Spleen (tissue), 7 donors: ENCODE results near the gene EFCAB13.

Experiments
- POLR2A ChIP-seq, 3 donors: fragments of 450-650 bp; IDR thresholded peaks; one replicate each; pipeline ENCODE4 v1.5.1; 2017; ENCODE audit warnings: antibody characterized with exemption in 3 of 3, mild to moderate bottlenecking in 1 of 3
- POLR2AphosphoS5 ChIP-seq, 3 donors: sonication (generic); formaldehyde crosslinking; IDR thresholded peaks; one replicate each; pipeline ENCODE4 v1.5.1; 2017; ENCODE audit warnings: antibody characterized with exemption in 3 of 3
- TF ChIP-seq, protein P1 (sequence below), 11 experiments: fragments of 200-600 bp in 7 of 11; fragments of 450-650 bp in 4 of 11; sonication (generic) in 4 of 11; IDR thresholded peaks in 8 of 11; conservative IDR thresholded peaks in 3 of 11; 1 replicate in 7 of 11; 2 replicates in 4 of 11; pipeline versions ENCODE4 v1.4.0 to v1.8.0; 2016 to 2021; ENCODE audit warnings: antibody characterized with exemption in 11 of 11, inconsistent platforms in 4 of 11, mild to moderate bottlenecking in 1 of 11
- donor health status: DM: no; HTN: no; CAD: no; lungs with moderate emphysema.
- donor health status: DM: no; HTN: no; CAD: no.
- donor health status: DM: no; HTN: no; CAD: no.

GRCh38 chr17:47295037-47295873 lies 28.5 kb upstream of the EFCAB13 start:
- TF ChIP-seq, protein P1, sequence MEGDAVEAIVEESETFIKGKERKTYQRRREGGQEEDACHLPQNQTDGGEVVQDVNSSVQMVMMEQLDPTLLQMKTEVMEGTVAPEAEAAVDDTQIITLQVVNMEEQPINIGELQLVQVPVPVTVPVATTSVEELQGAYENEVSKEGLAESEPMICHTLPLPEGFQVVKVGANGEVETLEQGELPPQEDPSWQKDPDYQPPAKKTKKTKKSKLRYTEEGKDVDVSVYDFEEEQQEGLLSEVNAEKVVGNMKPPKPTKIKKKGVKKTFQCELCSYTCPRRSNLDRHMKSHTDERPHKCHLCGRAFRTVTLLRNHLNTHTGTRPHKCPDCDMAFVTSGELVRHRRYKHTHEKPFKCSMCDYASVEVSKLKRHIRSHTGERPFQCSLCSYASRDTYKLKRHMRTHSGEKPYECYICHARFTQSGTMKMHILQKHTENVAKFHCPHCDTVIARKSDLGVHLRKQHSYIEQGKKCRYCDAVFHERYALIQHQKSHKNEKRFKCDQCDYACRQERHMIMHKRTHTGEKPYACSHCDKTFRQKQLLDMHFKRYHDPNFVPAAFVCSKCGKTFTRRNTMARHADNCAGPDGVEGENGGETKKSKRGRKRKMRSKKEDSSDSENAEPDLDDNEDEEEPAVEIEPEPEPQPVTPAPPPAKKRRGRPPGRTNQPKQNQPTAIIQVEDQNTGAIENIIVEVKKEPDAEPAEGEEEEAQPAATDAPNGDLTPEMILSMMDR (IDR thresholded peaks at IDR 0.05 in 8 of 11, conservative IDR thresholded peaks at IDR 0.05 in 3 of 11): no peak
- TF ChIP-seq POLR2A (IDR thresholded peaks at IDR 0.05): no peak
- TF ChIP-seq POLR2AphosphoS5 (IDR thresholded peaks at IDR 0.05): no peak
